ENCODE results near the gene LARGE1. TPM values are rescaled to one million over a fixed set of nuclear protein-coding genes. Genes with fewer than 3 reads are reported as not detected.

Gene LARGE1
- total RNA-seq, 1 donor from 2014 or later: 35.7 TPM

GRCh38 chr22:33329398-33329797, 590.9 kb downstream of the LARGE1 start:
- DNase-seq (ENCODE audit: low spot score in 2 of 2, unreplicated experiment in 2 of 2): no peak
- Mint-ChIP-seq H3K9me3 (no peaks in the 10 kb centered on the region), H3K27me3 (ENCODE audit: low read depth) (no peaks in the 10 kb centered on the region), H3K4me1 (peaks cover 11% of the 10 kb centered on the region), H3K36me3 (peaks cover 4% of the 10 kb centered on the region), H3K27ac (no peak overlapping the region), H3K4me3 (no peak overlapping the region)
- no peak for TF ChIP-seq CTCF (IDR thresholded peaks at IDR 0.05; ENCODE audit: unreplicated experiment)

- peaks cover 9% of the 10 kb centered on the region for H3K4me1 Mint-ChIP-seq
- no peak overlapping the region for H3K4me3 Mint-ChIP-seq
- TF ChIP-seq CTCF (IDR thresholded peaks at IDR 0.05; ENCODE audit: unreplicated experiment): no peak
- H3K27ac Mint-ChIP-seq: no peak overlapping the region
- DNase-seq (ENCODE audit: low spot score in 2 of 2, unreplicated experiment in 2 of 2): no peak
- H3K36me3 Mint-ChIP-seq: peaks cover 4% of the 10 kb centered on the region
- H3K27me3 Mint-ChIP-seq (ENCODE audit: low read depth): no peaks in the 10 kb centered on the region
- no peaks in the 10 kb centered on the region for H3K9me3 Mint-ChIP-seq
Measured at GRCh38 chr22:33328789-33329296, 591.4 kb downstream of the LARGE1 start.

- no peaks in the 10 kb centered on the region for H3K27me3 Mint-ChIP-seq (ENCODE audit: low read depth)
- H3K27ac Mint-ChIP-seq: no peak overlapping the region
- no peak overlapping the region for H3K4me3 Mint-ChIP-seq
- H3K9me3 Mint-ChIP-seq: no peaks in the 10 kb centered on the region
- H3K36me3 Mint-ChIP-seq: peaks cover 4% of the 10 kb centered on the region
- TF ChIP-seq CTCF (IDR thresholded peaks at IDR 0.05; ENCODE audit: unreplicated experiment): no peak
- peaks cover 9% of the 10 kb centered on the region for H3K4me1 Mint-ChIP-seq
- DNase-seq (ENCODE audit: low spot score in 2 of 2, unreplicated experiment in 2 of 2): no peak
Measured at GRCh38 chr22:33327348-33327860, 592.9 kb downstream of the LARGE1 start.

- Mint-ChIP-seq H3K9me3 (no peaks in the 10 kb centered on the region), H3K27me3 (ENCODE audit: low read depth) (no peaks in the 10 kb centered on the region), H3K4me3 (no peak overlapping the region), H3K27ac (no peak overlapping the region), H3K36me3 (peaks cover 1% of the 10 kb centered on the region), H3K4me1 (peaks cover 9% of the 10 kb centered on the region)
- no peak for DNase-seq (ENCODE audit: low spot score in 2 of 2, unreplicated experiment in 2 of 2)
- TF ChIP-seq CTCF (IDR thresholded peaks at IDR 0.05; ENCODE audit: unreplicated experiment): no peak
Measured at GRCh38 chr22:33326540-33327295, 593.6 kb downstream of the LARGE1 start.

GRCh38 chr22:33325232-33326004, 594.9 kb downstream of the LARGE1 start:
- Mint-ChIP-seq H3K27me3 (ENCODE audit: low read depth) (no peaks in the 10 kb centered on the region), H3K27ac (no peak overlapping the region), H3K36me3 (no peaks in the 10 kb centered on the region), H3K4me1 (peaks cover 9% of the 10 kb centered on the region), H3K4me3 (no peak overlapping the region), H3K9me3 (no peaks in the 10 kb centered on the region)
- DNase-seq (ENCODE audit: low spot score in 2 of 2, unreplicated experiment in 2 of 2): no peak
- TF ChIP-seq CTCF (IDR thresholded peaks at IDR 0.05; ENCODE audit: unreplicated experiment): no peak

Data from mesothelial cell of epicardium (in vitro differentiated cells).